B cell (primary cell): ENCODE measurements around the gene DSTYK.

Source experiments
- EZH2 ChIP-seq: IDR thresholded peaks from 2 replicates; pipeline ENCODE4 v1.6.1; 2012; ENCODE audit warnings: borderline replicate concordance, low read depth, mild to moderate bottlenecking, moderate library complexity, low read length; ENCODE audit not compliant: insufficient read depth, poor library complexity, severe bottlenecking
- TF ChIP-seq, protein P1 (sequence below): fragments of 200-600 bp; IDR thresholded peaks from one replicate; pipeline ENCODE4 v1.8.0; 2022; ENCODE audit warnings: antibody characterized with exemption, mild to moderate bottlenecking

DNA sequence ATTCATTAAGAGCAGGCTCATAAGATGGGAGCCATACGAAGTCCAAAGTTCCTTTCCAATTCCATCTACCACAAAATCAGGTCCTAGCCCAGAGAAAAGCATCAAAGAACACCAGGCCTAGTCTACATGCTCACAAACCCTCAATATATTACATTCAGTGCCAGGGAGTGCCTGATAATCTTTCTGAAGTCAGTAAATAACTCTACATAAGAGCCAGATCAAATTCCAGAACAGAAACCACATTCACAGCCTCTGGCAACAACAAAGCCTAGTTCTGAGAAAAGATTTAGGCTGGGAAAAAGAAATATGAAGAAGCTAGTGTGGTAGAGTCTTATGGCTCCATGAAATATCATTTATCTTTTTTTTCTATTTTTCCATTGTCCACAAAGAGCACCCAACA lies 49.2 kb downstream of the DSTYK start:
- TF ChIP-seq, protein P1, sequence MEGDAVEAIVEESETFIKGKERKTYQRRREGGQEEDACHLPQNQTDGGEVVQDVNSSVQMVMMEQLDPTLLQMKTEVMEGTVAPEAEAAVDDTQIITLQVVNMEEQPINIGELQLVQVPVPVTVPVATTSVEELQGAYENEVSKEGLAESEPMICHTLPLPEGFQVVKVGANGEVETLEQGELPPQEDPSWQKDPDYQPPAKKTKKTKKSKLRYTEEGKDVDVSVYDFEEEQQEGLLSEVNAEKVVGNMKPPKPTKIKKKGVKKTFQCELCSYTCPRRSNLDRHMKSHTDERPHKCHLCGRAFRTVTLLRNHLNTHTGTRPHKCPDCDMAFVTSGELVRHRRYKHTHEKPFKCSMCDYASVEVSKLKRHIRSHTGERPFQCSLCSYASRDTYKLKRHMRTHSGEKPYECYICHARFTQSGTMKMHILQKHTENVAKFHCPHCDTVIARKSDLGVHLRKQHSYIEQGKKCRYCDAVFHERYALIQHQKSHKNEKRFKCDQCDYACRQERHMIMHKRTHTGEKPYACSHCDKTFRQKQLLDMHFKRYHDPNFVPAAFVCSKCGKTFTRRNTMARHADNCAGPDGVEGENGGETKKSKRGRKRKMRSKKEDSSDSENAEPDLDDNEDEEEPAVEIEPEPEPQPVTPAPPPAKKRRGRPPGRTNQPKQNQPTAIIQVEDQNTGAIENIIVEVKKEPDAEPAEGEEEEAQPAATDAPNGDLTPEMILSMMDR: no peak
- TF ChIP-seq EZH2: no peak
